HG03108 (cell line): Measurements from ENCODE around the gene OXLD1.
"Not testable (repeated sequence)": the region's sequence is repeated elsewhere in the genome, so short reads cannot be mapped to it uniquely, and the experiment has no call there.

Source experiments
- ATAC-seq: cut with Tn5 transposase; IDR thresholded peaks from one replicate; pipeline ENCODE4 v1.9.1; 2021; ENCODE audit warnings: moderate library complexity; ENCODE audit not compliant: unreplicated experiment

The OXLD1 gene

DNA sequence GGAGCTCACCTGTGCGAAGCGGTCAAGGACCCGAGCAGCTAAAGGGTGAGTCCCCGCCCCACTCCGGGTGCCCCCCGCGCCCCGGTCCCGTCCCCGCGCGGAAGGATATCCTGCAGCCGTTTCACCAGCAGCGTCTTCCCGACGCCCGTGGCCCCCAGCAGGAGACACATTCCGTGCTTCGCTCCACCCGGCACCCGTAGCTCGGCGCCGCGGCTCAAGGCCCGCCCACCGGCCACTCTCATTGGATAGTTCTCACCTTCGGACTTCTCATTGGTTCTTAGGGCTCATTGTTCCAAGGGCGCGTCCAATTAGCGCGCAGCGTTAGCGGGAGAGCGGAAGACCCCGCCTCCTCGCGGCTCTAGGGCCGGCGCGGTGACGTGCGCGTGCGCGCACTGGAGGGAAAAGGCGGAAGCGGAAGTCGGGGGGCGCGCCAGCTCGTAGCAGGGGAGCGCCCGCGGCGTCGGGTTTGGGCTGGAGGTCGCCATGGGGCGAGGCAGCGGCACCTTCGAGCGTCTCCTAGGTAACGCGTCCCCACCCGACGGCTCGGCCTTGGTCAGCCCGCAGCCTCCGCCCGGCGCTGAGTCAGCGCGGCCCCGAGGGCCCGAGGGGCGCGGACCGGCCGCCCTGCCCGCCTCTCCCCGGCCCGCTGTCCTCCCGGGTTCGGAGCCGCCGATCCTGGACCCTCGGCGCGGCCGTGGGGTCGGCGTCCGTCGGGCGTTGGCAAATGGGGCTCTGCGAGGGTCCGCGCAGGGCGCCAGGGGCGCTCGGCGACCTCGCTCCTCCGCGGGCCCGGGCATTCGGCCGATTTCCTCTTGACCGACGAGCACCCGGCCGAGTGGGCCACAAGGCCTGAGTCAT lies 17.4 kb upstream of the OXLD1 start, which contains the start of the genes ARL16 and HGS:
Gene ARL16 (minus strand): TSS at position 214 of the 858 bp plus-strand sequence. CDS start 44 bp downstream, at position 170.
Gene HGS (plus strand): TSS at position 428 of the 858 bp plus-strand sequence. CDS start 56 bp downstream, at position 484.
- peak; percentile 92 for ATAC-seq

- ATAC-seq = peak; percentile 17
These were observed 16.8 kb upstream of the OXLD1 start for GRCh38 chr17:81683208-81683583.

DNA sequence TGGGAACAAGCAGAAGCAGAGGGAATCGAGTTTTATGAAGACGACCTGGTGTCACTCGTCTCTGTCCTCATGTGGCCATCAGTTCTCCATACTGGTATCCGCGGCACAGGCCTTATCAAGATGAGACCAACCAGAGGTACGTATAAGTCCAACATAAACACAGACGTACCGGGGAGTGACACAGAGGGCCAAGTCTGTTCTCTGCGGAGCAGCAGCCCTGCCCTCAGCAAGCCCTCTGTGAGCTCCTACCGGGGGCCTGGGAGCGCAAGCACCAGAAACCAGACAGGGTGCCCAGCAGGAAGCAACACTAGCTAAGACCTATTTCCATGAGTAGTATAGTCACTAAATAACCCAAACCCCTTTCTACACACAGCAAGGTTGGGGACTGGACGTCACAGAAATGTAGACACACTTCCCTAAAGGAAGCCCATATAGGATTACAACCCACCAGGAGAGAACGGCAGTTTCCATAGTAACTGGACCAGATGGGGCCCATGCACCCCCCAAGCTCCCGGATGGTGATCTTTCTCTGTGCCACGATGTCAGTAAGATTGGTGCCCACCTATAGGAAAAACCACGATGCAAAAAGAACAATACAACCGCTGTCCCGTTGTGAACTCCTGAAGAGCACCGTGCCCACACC lies 16.3 kb upstream of the OXLD1 start:
- no peak for ATAC-seq

DNA sequence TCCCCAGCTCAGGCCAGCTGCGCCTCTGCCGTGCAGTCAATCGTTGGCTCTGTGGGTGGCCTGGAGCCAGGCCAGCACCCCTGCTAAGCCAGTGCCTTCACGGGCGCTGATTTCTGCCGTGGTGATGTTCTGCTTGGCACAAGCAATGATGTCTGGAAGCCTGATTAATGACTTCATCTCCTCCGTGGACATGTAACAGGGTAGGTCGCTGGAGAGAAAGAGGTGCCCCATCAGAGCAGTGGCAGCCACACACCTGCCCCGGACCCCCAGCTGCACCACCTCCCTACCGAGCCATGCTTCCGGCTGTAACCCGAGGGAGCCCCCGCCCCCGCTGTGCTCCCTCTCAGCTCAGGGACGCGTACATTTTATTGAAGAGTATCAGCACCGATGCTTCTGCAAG lies 15.3 kb upstream of the OXLD1 start:
- ATAC-seq = no peak

GRCh38 chr17:81680150-81680549 lies 13.7 kb upstream of the OXLD1 start:
- ATAC-seq = no peak

GRCh38 chr17:81676906-81677305 lies 10.5 kb upstream of the OXLD1 start:
- no peak for ATAC-seq

GRCh38 chr17:81675515-81676221 lies 9.3 kb upstream of the OXLD1 start:
- ATAC-seq = not testable (repeated sequence)

DNA sequence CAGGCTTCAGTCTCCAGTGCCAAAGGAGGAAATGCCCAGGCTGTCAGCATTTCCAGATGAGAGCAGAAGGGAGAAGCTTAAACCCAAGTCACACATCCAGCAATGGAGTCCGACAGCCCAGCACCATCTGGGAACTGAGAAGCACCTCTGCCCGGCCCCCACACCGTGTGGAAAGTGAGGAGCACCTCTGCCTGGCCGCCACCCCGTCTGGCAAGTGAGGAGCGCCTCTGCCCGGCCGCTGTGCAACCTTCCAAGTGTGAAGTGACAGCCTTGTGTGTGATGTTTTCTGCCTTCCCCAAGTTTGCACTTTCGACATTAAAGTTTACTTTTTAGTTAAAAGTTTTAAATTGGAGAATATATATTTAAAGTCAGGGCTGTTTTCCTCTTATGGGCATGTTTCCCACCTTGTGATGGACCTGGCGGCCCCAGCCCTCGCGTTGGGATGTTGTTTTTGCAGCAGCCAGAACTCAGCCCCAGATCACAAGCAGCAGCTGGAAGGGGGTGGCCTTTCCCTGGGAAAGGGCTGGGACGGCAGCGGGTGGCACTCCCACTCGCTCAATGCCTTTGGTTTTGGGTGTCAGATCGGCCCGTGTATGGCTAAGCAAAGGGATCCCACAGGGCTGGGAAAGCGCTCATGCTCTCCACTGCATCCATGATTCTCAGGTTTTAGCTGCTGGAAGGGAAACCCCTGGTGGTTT lies 7.3 kb upstream of the OXLD1 start:
- no peak for ATAC-seq

DNA sequence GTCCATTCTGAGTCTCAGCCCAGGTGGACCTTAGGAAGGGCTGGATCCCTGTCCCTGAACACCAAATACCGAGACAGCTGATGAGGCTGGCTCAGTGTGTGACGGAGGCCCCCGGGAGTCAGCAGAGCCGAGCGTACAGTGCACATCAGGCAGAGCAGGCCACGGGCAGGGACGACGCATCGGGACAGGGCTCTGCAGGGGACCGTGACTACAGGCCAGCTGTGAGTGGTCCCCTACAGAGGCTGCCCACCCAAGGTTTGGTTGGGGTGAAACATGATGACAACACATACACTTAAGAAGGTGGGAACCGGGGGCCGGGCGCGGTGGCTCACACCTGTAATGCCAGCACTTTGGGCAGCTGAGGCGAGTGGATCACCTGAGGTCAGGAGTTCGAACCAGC lies 6.5 kb upstream of the OXLD1 start:
- no peak for ATAC-seq

GRCh38 chr17:81672504-81672903 lies 6.1 kb upstream of the OXLD1 start:
- ATAC-seq = no peak

DNA sequence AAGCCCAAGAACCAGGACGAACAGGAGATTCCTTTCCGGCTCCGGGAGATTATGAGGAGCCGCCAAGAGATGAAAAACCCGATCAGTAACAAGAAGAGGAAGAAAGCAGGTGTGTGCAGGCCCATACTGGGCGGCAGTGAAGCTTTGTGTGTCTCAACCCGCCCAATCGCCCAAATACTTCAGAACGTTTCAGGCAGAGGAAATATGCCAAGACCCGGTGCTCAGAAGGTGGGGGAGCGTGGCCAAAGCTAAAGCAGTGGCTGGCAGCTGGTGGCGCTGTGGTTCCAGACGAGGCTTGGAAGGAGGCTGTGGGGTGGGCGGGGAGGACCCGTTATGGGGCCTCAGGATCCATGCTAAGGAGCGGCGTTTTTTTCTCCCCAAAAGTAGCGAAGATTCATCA lies 1.3 kb upstream of the OXLD1 start:
- no peak for ATAC-seq

GRCh38 chr17:81666092-81666341 lies 388 bp downstream of the OXLD1 start:
- ATAC-seq = peak; percentile 15

GRCh38 chr17:81665205-81666091 lies 957 bp downstream of the OXLD1 start:
- no peak for ATAC-seq

- no peak for ATAC-seq
These were observed 2.3 kb downstream of the OXLD1 start for GRCh38 chr17:81664051-81664470.

DNA sequence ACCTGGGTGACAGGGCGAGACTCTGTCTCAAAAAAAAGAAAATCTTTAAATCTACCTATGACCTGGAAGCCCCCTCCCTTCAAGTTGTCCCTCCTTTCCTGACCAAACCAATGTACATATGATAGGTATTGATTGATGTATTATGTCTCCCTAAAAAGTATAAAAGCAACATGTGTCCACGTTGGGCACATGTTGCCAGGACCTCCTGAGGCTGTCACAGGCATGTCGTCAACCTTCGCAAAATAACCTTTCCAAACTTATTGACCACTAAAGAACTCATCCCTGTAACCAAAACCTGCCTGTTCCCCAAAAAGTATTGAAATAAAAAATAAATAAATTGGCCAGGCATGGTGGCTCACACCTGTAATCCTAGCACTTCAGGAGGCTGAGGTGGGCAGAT lies 4.4 kb downstream of the OXLD1 start:
- no peak for ATAC-seq

- ATAC-seq = no peak
These were observed 6.0 kb downstream of the OXLD1 start for GRCh38 chr17:81660441-81660840.

GRCh38 chr17:81659038-81659437 lies 7.4 kb downstream of the OXLD1 start:
- no peak for ATAC-seq

DNA sequence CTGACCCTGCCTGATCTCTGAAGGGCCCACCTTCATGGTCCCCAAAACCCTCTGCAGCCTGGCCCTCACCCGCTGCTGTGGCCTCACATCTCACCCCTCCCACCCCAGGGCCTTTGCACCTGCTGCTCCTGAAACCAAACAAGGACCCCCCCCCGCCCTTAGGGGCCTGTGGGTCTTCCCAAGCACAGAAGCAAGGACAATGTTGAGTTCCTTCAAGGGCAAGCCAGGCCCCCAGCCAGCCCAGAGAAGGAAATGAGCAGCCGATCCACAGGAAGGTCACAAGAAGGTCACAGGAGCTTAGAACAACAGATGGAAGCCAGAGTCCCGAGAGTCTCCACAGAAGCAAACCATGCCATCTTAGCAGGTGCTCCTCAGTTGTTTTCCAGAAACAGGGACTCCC lies 9.6 kb downstream of the OXLD1 start:
- no peak for ATAC-seq

- no peak for ATAC-seq
These were observed 10.2 kb downstream of the OXLD1 start, which contains the start of gene PDE6G for GRCh38 chr17:81656118-81656743. TSS of gene PDE6G (minus strand) at chr17:81656542. CDS start at chr17:81653305, 3,237 bp downstream.
